Measurements from ENCODE around the gene RYR2.

RYR2 gene

GRCh38 chr1:237041795-237042525 lies at the start of gene RYR2:
RYR2 (plus strand) TSS chr1:237042184; CDS start chr1:237042522, 338 bp downstream.
- no peak for DNase-seq

DNA sequence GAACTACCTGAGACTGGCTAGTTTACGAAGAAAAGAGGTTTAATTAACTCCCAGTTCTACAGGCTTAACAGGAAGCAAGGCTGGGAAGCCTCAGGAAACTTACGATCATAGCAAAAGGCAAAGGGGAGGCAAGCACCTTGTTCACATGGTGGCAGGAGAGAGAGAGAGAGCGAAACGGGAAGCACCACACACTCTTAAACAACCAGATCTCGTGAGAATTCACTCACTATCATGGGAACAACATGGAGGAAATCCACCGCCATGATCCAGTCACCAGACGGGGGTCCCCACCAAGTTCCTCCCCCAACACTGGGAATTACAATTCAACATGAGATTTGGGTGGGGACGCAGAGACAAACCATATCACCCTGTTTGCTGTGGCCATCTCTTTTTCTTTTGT lies 49.5 kb upstream of the RYR2 start:
- DNase-seq, result no peak

DNA sequence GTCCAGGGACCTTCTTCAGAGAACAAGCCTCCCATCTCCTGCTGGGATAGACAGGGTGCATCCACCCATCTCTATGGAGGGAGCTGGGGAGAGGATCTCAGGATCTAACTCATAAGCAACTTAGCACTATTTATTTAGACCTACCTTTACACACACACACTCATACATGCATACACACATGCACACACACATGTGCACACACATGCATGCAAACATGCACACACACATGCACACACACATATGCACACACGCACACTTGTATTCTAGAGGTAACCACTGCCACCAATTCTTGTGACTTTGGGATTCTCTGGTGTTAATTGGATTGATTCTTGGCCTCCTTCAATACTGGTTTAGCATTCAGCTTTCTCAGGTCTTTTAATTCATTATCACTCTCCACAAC lies 47.5 kb upstream of the RYR2 start:
- no peak for DNase-seq

DNA sequence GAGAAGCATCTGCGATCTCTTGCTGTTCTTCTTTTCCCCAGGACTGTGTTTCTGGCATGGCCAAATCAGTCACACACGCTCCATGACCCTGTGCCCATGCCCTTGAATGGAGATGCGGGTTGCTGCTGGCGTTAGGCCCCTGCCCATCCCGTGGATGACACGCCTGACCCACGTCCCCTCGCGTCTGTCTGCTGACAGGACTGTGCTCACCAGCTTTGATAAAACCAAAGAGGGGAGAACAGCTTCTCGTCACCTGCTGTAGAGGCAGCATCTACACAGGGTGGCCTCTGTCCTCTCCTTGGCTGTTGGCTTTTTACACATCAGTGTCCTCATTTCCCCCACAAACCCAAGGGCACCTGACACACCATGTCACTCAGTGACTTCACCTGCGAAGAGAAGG lies 44.6 kb upstream of the RYR2 start:
- no peak for DNase-seq

GRCh38 chr1:236997882-236998281 lies 44.1 kb upstream of the RYR2 start:
- DNase-seq, result no peak

- no peak for DNase-seq
These were observed 43.4 kb upstream of the RYR2 start for GRCh38 chr1:236998546-236998945.

DNA sequence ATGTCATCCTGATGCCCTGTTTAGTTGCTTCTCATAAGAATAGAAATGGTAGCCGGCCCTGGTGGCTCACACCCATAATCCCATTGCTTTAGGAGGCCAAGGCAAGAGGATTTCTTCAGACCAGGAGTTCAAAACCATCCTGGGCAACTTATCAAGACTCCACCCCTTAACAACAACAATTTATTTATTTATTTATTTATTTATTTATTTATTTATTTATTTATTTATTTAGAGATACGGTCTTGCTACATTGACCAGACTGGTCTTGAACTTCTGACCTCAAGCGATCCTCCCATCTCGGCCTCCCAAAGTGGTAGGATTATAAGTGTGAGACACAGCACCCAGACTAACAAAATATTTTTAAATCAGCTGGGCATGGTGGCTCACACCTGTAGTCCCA lies 41.8 kb upstream of the RYR2 start:
- DNase-seq, result no peak

DNA sequence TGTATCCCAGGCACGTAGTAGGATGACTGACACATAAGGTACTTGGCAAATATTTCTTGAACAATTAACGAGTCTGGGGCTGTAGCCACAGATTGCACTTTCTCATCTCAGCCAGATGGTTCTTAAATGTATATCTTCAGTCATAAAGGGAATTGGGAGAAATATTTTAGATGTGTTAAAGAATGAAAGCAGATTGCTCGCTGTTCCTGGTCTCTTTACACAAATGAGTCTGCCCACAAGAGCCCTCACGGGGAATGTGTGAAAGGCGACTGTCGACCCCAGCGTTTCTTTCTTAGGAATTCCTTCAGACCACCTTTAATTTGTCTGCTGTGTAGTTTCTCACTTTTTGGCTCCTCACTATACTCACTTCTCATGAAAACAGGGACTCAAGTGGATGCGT lies 38.5 kb upstream of the RYR2 start:
- no peak for DNase-seq

- no peak for DNase-seq
These were observed 37.9 kb upstream of the RYR2 start, which contains the start of gene MT1HL1 for GRCh38 chr1:237004116-237004515. MT1HL1 (minus strand) TSS chr1:237004441; CDS start chr1:237004372, 69 bp downstream.

- DNase-seq, result no peak
These were observed 36.3 kb upstream of the RYR2 start for GRCh38 chr1:237005674-237006073.

GRCh38 chr1:237007147-237007881 lies 34.7 kb upstream of the RYR2 start:
- DNase-seq, result no peak

DNA sequence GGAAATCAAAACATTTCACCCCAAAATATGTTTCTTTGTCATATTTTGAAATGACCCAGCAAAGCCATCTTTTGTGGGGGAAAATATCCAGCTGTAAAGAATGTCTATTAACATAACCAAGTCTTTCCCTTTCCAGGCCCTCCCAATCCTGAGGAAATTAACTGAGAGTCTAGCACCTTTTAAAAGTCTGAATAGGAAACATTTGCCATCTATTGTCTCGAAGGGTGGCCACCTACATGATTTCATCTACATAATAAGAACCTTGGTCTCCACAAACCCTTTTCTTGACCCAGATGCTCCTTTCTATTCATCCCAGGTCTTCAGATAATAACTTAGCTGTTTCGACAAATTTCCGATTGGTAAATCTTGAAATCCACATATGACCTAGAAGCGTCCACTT lies 32.4 kb upstream of the RYR2 start:
- DNase-seq, result no peak

DNA sequence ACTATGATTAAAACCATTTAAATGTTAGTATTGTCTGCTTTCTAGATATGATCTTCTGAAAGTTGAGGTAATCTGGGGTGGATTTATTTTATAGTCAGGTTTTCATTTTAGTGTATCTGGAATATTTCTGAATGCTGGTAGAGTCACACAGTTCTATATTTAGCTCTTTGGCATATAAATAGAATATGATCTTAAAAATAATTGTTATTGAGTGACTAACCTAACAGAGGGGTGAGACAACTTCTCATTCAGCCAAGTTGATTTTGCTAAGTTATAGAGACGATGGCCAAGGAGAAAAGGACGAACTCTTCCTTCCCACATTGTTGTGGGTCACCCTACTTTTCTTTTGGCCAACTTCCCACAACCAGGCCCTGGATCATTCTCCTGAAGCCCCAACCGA lies 30.6 kb upstream of the RYR2 start:
- DNase-seq, result no peak

DNA sequence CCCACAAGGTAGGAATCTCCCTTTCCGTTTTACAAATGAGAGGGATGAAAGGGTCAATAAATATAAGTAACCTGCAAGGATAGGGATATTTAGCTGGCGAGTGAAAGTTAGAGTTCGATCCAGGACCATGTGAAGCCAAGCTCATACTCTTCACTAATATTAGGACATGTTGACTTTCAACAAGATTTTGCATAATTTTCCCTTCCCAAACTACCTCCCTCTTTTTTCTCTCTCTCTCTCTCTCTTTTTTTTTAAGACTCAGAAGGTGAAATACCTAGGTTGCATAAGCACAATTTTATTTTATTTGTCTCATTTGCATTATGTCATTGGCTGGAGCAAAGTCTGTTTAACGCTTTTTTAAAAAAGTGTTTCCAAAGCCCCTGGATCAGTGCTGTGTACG lies 29.6 kb upstream of the RYR2 start:
- DNase-seq, result no peak

- DNase-seq, result no peak
These were observed 29.1 kb upstream of the RYR2 start for GRCh38 chr1:237012788-237013383.

- no peak for DNase-seq
These were observed 28.4 kb upstream of the RYR2 start for GRCh38 chr1:237013608-237014007.

DNA sequence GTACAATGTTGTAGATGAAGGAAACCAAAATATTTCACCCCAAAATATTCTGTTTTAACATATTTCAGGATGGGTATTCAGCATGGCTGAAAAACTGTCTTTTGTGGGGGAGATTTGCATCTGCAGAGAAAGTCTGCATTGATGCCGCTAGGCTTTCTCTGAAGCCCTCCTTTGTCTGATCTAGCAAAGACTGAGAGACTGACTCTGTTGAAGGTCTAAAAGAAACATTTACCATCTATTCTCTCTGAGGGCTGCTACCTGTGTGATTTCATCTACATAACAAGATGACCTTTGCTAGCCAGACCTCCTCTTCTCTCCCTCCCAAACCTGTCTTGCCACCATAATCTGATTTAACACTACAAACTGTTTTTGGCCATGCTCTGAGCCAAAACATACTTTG lies 25.4 kb upstream of the RYR2 start:
- no peak for DNase-seq

DNA sequence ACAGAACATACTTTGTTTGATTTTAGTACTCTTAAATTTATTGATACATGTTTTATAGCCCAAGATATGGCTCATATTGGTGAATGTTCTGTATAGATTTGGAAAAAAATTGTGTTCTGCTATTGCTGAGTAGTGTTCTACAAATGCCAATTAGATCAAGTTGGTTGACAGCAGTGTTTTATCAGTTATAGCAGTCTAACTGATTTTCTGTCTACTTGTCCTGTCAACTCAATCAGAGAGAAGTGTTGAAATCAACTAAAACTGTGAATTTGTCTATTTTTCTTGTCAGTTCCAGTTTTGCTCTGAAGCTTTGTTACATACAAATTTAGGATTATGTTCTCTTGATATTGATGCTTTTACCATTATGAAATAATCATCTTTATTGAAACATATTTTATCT lies 23.1 kb upstream of the RYR2 start:
- DNase-seq, result no peak

DNA sequence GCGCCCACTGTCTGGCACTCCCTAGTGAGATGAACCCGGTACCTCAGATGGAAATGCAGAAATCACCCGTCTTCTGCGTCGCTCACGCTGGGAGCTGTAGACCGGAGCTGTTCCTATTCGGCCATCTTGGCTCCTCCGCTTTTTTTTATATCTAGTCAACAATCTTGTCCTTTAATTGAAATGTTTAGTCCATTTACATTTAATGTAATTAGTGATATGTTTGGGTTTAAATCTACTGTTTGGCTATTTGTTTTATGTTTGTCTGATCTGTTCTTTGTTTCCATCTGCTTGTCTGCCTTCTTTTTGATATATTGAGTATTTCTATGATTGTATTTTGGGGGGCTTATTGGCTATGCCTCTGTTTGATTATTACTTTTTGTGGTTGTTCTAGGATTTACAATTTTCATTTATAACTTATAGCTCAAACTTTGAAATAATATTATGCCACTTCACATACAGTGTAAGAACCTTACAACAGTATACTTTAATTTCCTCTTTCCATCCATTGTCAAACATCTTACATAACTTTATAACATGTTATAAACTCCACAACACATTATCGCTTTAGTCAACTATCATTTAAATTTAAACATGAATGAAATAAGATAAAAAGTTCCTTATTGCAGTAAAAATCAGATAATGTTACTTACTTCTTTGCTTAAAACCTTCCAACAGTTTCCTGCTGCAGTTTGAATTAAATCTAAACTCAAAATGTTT lies 16.5 kb upstream of the RYR2 start:
- DNase-seq, result no peak

DNA sequence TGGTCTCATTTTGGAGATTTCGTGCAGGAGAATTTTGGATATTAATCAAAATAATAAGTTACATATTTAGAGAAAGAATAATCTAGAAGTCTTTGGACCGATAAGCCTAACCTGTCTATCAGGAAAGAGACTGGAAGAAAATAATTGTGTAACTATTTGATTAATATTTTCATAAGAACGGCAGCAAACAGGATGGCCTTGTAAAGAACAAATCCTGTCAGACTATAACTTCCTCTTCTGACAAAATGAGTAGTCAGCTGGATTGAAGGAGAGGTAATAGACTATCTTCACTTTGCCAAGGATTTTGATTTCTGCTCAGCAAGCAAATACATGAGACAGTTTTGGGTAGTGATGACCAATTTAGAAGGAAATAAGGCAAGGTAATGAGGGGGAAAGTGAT lies 12.7 kb upstream of the RYR2 start:
- no peak for DNase-seq

GRCh38 chr1:237029850-237030535 lies 12.0 kb upstream of the RYR2 start:
- DNase-seq, result no peak

DNA sequence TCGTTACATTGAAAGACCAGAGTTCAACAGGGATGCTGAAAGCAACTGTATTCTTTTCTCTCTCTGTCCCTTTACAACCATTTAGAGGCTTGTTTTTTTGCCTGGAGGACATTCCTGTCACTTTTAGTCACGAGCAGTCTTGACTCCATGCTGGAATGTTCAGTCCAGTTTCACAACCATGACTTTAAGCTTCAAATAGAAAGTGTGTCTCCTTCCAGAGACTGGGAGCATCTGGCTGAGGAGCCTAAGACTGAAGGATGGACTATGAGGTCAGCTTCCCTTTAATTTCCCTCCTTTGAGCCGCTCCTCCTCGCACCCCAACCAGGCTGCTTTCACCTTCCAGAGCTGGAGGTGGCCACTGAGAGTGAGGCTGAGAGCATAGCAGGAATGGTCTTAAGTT lies 10.5 kb upstream of the RYR2 start:
- no peak for DNase-seq

- DNase-seq, result no peak
These were observed 10.0 kb upstream of the RYR2 start for GRCh38 chr1:237032029-237032428.

Data from CD4-positive, alpha-beta T cell treated with Interleukin-21 for 1 hour (primary cell).